A673 (cell line): ENCODE measurements around the gene LAMA5. TPM values are rescaled to one million over a fixed set of nuclear protein-coding genes. Genes with fewer than 3 reads are reported as not detected.

ENCODE experiments used
- BruUV-seq: library from RNA; stranded (reverse); fragments of 400-500 nt; replicated peaks from 2 replicates; lab custom pipeline; 2021; lab: Mats Ljungman, UMichigan
- CTCF ChIA-PET: fragments of 300-600 bp; sonication (Branson Sonifier 250); formaldehyde crosslinking; loops from one replicate; lab custom pipeline; 2022; ENCODE audit warnings: antibody characterized with exemption; lab: Charles Lee
- POLR2A ChIA-PET: fragments of 300-600 bp; sonication (Branson Sonifier 250); formaldehyde crosslinking; loops from one replicate; lab custom pipeline; 2022; ENCODE audit warnings: antibody characterized with exemption; ENCODE audit not compliant: low non-redundant PET; lab: Charles Lee
- DNase-seq: peaks from one replicate; pipeline ENCODE4 v3.0.0-alpha.2; 2015; ENCODE audit warnings: low spot score
- H3K27ac ChIP-seq: fragments of 200-600 bp; sonication (generic); 2 replicates; pipeline ENCODE4 v1.5.1; 2016; ENCODE audit warnings: mixed run types, low read depth, mild to moderate bottlenecking, mixed read lengths, antibody characterized with exemption, low read length; ENCODE audit not compliant: poor library complexity, severe bottlenecking
- H3K27me3 ChIP-seq: fragments of 200-600 bp; sonication (generic); replicated peaks from 2 replicates; pipeline ENCODE4 v1.6.1; 2017; ENCODE audit warnings: mixed run types, low read depth, mild to moderate bottlenecking, mixed read lengths, antibody characterized with exemption, low read length; ENCODE audit not compliant: insufficient read depth, poor library complexity
- H3K36me3 ChIP-seq: fragments of 200-600 bp; sonication (generic); 2 replicates; pipeline ENCODE4 v1.6.1; 2016; ENCODE audit warnings: mixed run types, mild to moderate bottlenecking, mixed read lengths, antibody characterized with exemption, low read length; ENCODE audit not compliant: insufficient read depth, poor library complexity, severe bottlenecking
- H3K4me1 ChIP-seq: fragments of 200-600 bp; sonication (generic); 2 replicates; pipeline ENCODE4 v1.6.1; 2017; ENCODE audit warnings: mixed run types, mild to moderate bottlenecking, mixed read lengths, antibody characterized with exemption, low read length; ENCODE audit not compliant: insufficient read depth, poor library complexity, severe bottlenecking
- H3K4me3 ChIP-seq: fragments of 200-600 bp; sonication (generic); 2 replicates; pipeline ENCODE4 v1.5.1; 2016; ENCODE audit warnings: low read depth, mixed run types, mild to moderate bottlenecking, mixed read lengths, low read length; ENCODE audit not compliant: poor library complexity, severe bottlenecking
- H3K9me3 ChIP-seq: fragments of 200-600 bp; sonication (generic); 2 replicates; pipeline ENCODE4 v1.6.1; 2016; ENCODE audit warnings: mixed run types, low read depth, mild to moderate bottlenecking, mixed read lengths, antibody characterized with exemption, low read length; ENCODE audit not compliant: poor library complexity, severe bottlenecking
- CTCF ChIP-seq: fragments of 300-800, 200-600 bp; sonication (generic); conservative IDR thresholded peaks from 2 replicates; pipeline ENCODE4 v1.5.1; 2017; ENCODE audit warnings: low read depth, mild to moderate bottlenecking, antibody characterized with exemption, low read length, moderate library complexity, mixed read lengths
- EZH2 ChIP-seq: fragments of 200-600 bp; sonication (generic); IDR thresholded peaks from 2 replicates; pipeline ENCODE4 v1.6.1; 2017; ENCODE audit warnings: borderline replicate concordance, low read depth, mild to moderate bottlenecking, mixed read lengths, antibody characterized with exemption, low read length; ENCODE audit not compliant: poor library complexity, severe bottlenecking
- intact Hi-C: fragments of 100-400 bp; cut with micrococcal nuclease; formaldehyde crosslinking; loops from one replicate; pipeline ENCODE4 v1.10.0; 2022; ENCODE audit not compliant: unreplicated experiment
- total RNA-seq: library from RNA; stranded (reverse); gene quantifications from 2 replicates; pipeline ENCODE4 v1.2.3, GENCODE V29; 2021

Gene LAMA5
- total RNA-seq, 1 experiment from 2014 or later, result 4.2 TPM

- H3K4me3 ChIP-seq, result no peak overlapping the region
- BruUV-seq, result no TSS peak
- H3K9me3 ChIP-seq, result no peaks in the 10 kb centered on the region
- intact Hi-C loops, result no loop called here
- no peak for TF ChIP-seq EZH2
- TF ChIP-seq CTCF, result no peak
- H3K36me3 ChIP-seq, result no peaks in the 10 kb centered on the region
- ChIA-PET POLR2A (no interaction called here), CTCF (no interaction called here)
- H3K4me1 ChIP-seq, result no peaks in the 10 kb centered on the region
- no peak for DNase-seq
- no peak overlapping the region for H3K27ac ChIP-seq
- no peaks in the 10 kb centered on the region for H3K27me3 ChIP-seq
Measured at GRCh38 chr20:62357187-62357667, 9.9 kb downstream of the LAMA5 start.

GRCh38 chr20:62356589-62357186 is 10.4 kb downstream of the LAMA5 start:
- Histone ChIP-seq H3K4me3 (no peak overlapping the region), H3K27ac (no peak overlapping the region), H3K36me3 (no peaks in the 10 kb centered on the region), H3K4me1 (no peaks in the 10 kb centered on the region), H3K27me3 (no peaks in the 10 kb centered on the region), H3K9me3 (no peaks in the 10 kb centered on the region)
- intact Hi-C loops, result no loop called here
- ChIA-PET CTCF (no interaction called here), POLR2A (no interaction called here)
- TF ChIP-seq CTCF, result no peak
- DNase-seq, result no peak
- no TSS peak for BruUV-seq

GRCh38 chr20:62355878-62356588 is 11.1 kb downstream of the LAMA5 start:
- intact Hi-C loops, result no loop called here
- Histone ChIP-seq H3K36me3 (no peaks in the 10 kb centered on the region), H3K27me3 (no peaks in the 10 kb centered on the region), H3K4me1 (no peaks in the 10 kb centered on the region), H3K4me3 (no peak overlapping the region), H3K9me3 (no peaks in the 10 kb centered on the region), H3K27ac (no peak overlapping the region)
- DNase-seq, result no peak
- CTCF ChIA-PET, result no interaction called here
- no TSS peak for BruUV-seq
- TF ChIP-seq EZH2, result no peak
- no peak for TF ChIP-seq CTCF
- POLR2A ChIA-PET, result no interaction called here
